Neural progenitor cell (in vitro differentiated cells): ENCODE measurements around the gene PPP1R13L.
"Not testable (repeated sequence)": the region's sequence is repeated elsewhere in the genome, so short reads cannot be mapped to it uniquely, and the experiment has no call there.

Experiments used
- EZH2phosphoT487 ChIP-seq: fragments of 200-600 bp; sonication (generic); IDR thresholded peaks from 2 replicates; pipeline ENCODE4 v1.6.1; 2017; ENCODE audit warnings: antibody characterized with exemption
- TF ChIP-seq, protein P1 (sequence below): fragments of 200-600 bp; sonication (generic); IDR thresholded peaks from 2 replicates; pipeline ENCODE4 v1.5.1; 2017; ENCODE audit warnings: antibody characterized with exemption, mild to moderate bottlenecking

DNA sequence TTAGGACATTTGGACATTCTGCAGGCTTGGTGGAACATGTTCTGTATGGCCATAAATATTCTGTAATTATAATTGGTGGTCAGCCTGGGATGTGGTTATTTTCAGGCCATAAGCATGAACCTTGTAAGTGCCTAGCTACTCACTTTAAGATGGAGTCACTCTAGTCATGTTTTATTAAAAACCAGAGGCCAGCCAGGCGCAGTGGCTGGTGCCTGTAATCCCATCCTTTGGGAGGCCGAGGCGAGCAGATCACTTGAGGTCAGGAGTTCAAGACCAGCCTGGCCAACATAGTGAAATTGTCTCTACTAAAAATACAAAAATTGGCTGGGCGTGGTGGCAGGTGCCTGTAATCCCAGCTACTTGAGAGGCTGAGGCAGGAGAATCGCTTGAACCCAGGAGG lies 2.7 kb upstream of the PPP1R13L start:
- TF ChIP-seq, protein P1, sequence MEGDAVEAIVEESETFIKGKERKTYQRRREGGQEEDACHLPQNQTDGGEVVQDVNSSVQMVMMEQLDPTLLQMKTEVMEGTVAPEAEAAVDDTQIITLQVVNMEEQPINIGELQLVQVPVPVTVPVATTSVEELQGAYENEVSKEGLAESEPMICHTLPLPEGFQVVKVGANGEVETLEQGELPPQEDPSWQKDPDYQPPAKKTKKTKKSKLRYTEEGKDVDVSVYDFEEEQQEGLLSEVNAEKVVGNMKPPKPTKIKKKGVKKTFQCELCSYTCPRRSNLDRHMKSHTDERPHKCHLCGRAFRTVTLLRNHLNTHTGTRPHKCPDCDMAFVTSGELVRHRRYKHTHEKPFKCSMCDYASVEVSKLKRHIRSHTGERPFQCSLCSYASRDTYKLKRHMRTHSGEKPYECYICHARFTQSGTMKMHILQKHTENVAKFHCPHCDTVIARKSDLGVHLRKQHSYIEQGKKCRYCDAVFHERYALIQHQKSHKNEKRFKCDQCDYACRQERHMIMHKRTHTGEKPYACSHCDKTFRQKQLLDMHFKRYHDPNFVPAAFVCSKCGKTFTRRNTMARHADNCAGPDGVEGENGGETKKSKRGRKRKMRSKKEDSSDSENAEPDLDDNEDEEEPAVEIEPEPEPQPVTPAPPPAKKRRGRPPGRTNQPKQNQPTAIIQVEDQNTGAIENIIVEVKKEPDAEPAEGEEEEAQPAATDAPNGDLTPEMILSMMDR = not testable (repeated sequence)
- not testable (repeated sequence) for TF ChIP-seq EZH2phosphoT487
